Upper lobe of left lung (tissue), 4 donors: ENCODE data around the gene DCST1.

ENCODE experiments used
- EP300 ChIP-seq, 4 donors: sonication (generic); formaldehyde crosslinking; IDR thresholded peaks; one replicate each; pipeline ENCODE4 v1.5.1; 2017; ENCODE audit warnings: antibody characterized with exemption in 4 of 4, control low read depth in 2 of 4
- TF ChIP-seq, protein P1 (sequence below), 6 experiments: fragments of 450-650 bp in 4 of 6; fragments of 200-600 bp in 2 of 6; sonication (generic) in 2 of 6; IDR thresholded peaks; one replicate each; pipeline ENCODE4 v1.5.1; 2016 to 2019; ENCODE audit warnings: antibody characterized with exemption in 6 of 6

DNA sequence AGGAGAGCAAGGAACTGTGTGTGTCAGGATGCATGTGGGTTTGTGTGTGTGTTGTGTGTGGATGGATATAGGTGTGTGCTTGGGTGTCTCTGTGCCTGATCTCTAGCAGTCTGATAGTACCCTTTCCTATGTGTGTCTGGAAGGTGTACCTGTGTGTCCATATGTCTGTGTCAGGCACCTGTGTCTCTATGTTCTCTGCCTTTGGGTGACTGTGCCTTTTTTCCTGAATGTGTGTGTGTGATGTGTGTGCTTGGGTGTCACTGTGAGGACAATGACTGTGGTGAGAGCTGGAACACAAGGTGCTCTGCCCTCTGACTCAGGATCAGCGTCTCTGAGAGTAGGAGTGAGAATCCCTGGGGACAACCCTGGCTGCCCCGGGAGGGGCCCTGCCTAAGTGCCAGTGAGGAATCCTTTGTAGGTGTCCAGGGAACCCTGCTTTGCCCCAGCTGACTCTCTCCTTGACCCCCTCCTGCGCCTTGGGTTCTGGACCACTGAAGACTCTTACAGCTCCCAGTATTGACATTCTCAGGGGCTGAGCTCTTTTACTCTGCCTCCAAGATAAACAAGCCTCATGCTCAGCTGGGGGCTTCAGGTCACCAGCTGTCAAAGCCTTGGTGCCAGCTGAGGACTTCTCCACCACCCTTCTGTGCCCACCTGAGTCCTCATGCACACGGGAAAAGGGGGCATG, 44.3 kb downstream of the DCST1 start:
- TF ChIP-seq, protein P1, sequence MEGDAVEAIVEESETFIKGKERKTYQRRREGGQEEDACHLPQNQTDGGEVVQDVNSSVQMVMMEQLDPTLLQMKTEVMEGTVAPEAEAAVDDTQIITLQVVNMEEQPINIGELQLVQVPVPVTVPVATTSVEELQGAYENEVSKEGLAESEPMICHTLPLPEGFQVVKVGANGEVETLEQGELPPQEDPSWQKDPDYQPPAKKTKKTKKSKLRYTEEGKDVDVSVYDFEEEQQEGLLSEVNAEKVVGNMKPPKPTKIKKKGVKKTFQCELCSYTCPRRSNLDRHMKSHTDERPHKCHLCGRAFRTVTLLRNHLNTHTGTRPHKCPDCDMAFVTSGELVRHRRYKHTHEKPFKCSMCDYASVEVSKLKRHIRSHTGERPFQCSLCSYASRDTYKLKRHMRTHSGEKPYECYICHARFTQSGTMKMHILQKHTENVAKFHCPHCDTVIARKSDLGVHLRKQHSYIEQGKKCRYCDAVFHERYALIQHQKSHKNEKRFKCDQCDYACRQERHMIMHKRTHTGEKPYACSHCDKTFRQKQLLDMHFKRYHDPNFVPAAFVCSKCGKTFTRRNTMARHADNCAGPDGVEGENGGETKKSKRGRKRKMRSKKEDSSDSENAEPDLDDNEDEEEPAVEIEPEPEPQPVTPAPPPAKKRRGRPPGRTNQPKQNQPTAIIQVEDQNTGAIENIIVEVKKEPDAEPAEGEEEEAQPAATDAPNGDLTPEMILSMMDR (IDR thresholded peaks at IDR 0.05) = no peak
- no peak for TF ChIP-seq EP300 (IDR thresholded peaks at IDR 0.05)
